Stimulated activated CD4-positive, alpha-beta T cell treated with anti-CD3 and anti-CD28 coated beads, Interleukin-4, amount 100 ng/mL, for 4 hours (primary cell): Measurements from ENCODE around the gene PFKFB3.
"Not testable (repeated sequence)": the region's sequence is repeated elsewhere in the genome, so short reads cannot be mapped to it uniquely, and the experiment has no call there.

ENCODE experiments used
- DNase-seq, 2 experiments: peaks; one replicate each; pipeline ENCODE4 v3.0.0-alpha.2; 2020

The PFKFB3 gene

GRCh38 chr10:6275022-6275997 is 72.6 kb downstream of the PFKFB3 start:
- DNase-seq = peak; percentile 76 to 94

- no peak for DNase-seq
Measured at GRCh38 chr10:6276356-6276755, 73.6 kb downstream of the PFKFB3 start.

DNA sequence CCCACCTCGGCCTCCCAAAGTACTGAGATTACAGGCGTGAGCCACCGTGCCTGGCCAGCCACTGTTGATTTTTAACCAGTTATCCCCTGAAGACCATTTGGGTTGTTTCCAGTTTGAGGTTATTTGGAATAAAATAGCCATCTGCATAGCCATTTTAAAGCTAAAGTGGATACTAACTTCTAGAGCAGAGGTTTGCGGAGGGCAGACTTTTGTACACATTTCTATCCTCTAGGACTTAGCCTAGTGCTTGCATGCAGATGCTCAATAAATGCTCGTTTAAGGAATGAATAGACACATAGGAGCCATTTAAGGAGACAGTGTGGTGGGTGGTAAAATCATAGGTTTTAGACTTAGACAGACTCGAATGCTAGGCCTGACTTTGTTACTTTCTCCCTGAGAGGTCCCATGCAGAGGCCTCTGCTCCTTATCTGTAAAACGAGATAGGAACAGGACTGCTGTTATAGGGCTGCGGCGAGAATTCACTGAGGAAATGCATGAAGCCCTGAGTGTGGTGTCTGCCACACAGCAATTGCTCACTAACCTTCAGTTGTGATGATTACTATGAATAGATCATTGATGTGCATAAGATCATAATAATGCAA is 75.9 kb downstream of the PFKFB3 start:
- no peak for DNase-seq

DNA sequence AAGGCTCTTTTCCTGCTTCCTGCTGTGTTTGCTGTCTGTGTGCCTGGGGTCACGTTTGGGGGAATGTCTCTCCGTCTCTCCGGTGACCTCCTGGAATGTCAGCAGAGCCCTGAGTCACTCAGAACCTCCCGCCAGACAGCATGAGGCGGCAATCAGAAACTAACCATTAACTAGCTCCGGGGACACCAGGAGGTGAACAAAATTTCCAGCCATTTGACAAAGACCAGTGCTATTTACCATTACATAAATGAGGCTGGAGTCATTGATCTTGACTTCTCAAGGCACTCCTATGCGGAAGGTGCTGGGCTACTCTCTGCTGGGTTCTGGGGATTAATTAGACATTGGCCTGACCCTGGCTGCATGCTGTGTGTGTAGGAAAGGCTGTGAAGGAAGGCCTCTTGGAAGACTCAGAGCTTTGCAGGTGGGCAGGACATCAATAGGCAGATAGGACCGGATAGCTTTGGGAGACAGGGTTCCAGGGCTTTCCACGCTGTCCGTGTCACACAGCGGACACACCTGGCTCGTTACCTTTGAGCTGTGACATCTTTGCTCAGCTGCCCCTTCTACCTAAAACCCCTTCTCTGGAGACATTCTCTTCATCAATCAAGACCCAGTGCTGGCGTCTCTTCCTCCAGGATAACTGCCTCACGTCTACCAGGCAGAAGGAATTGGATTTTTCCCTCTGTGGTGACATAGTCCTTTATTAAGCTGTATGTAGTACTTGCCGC is 77.0 kb downstream of the PFKFB3 start:
- DNase-seq = no peak

DNA sequence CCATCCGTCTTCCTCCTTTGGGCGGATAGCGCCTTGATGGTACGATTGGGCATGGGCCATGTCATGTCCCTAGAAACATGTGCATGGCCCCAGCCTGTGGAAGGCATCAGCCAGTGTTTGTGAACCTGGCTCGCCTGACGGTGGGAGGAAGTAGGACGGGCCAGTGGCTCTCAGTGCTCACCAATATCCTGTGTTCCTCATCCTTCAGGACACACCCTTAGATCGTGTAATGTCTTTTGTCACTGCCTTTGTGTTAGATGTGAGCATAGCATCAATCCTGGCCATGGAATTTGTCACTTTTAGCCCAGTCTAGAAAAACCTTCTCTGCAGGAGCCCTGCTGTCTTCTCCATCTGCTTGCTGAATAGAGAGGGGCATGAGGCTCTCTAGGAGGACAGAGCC is 77.6 kb downstream of the PFKFB3 start:
- no peak for DNase-seq

GRCh38 chr10:6282454-6282958 is 79.8 kb downstream of the PFKFB3 start:
- no peak for DNase-seq

DNA sequence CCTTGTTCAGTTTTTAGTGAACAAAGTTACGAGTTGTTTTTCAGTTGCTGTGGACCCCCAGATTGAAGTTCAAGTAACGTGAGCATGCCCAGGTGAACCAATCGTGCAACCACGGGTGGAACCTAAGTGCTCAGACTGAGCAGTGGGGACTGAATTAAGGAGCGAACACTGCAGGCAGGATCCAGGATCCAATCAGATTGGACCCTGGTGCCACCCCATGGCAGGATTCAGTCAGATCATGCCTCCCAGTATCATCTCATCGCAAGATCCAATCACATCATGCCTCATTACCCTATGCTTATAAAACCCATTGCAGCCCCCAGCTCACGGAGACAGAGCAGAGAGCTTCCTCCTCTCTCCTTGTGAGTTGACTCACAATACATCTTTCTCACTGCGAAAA is 80.9 kb downstream of the PFKFB3 start:
- DNase-seq = no peak

GRCh38 chr10:6290621-6291020 is 87.9 kb downstream of the PFKFB3 start:
- DNase-seq = not testable (repeated sequence)

DNA sequence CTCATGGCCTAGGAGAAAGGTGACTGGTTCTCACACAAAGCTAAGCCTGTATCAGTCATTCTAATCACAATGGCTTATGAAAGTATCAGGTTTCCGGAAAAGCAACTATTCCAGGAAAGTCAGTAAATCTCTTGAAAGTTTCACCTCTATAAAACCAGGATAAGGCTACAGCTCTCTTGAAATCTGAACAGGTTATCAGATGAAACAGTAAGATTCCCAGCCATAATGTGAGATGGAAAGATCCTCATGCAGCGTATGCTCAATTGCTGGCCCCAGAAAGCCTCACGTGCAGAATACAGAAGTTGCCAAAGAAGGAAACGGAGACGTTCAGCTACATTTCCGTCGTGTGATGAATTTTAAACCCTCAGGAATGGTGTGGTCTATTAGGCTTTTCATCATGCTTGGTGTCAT is 90.0 kb downstream of the PFKFB3 start:
- DNase-seq = no peak

DNA sequence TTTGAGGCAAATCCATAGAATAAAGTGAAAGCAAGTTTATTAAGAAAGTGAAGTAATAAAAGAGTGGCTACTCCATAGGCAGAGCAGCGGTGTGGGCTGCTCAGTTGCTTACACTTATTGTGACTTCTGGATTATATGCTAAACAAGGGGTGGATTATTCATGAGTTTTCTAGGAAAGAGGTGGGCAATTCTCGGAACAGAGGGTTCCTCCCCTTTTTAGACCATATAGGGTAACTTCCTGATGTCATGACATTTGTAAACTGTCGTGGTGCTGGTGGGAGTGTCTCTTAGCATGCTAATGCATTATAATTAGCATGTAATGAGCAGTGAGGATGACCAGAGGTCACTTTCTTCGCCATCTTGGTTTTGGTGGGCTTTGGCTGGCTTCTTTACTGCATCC is 93.7 kb downstream of the PFKFB3 start:
- not testable (repeated sequence) for DNase-seq

GRCh38 chr10:6296828-6297251 is 94.1 kb downstream of the PFKFB3 start:
- DNase-seq = no peak

GRCh38 chr10:6297522-6297921 is 94.8 kb downstream of the PFKFB3 start:
- no peak for DNase-seq

- no peak for DNase-seq
Measured at GRCh38 chr10:6297951-6298381, 95.2 kb downstream of the PFKFB3 start.

GRCh38 chr10:6298428-6298827 is 95.7 kb downstream of the PFKFB3 start:
- DNase-seq = no peak

- DNase-seq = peak in 1 of 2 experiments; percentile 6
Measured at GRCh38 chr10:6299234-6299633, 96.5 kb downstream of the PFKFB3 start.

DNA sequence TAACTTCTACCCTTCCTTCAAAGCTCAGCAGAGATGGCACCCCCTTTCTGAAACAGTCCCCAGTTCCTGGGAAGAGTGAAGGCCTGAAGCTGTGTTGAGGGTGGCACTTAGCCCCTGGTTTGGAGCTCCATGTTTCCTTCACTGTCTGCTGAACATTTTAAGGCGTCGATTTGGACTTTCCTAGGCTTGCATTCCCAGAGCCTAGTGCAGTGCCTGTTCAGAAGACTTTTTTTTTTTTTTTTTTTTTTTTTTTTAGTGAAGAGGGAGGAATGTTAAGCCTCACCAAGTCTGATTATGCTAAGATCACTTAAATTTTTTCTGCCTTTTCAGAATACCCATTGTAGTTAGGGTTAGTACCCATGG is 97.0 kb downstream of the PFKFB3 start:
- DNase-seq = no peak

DNA sequence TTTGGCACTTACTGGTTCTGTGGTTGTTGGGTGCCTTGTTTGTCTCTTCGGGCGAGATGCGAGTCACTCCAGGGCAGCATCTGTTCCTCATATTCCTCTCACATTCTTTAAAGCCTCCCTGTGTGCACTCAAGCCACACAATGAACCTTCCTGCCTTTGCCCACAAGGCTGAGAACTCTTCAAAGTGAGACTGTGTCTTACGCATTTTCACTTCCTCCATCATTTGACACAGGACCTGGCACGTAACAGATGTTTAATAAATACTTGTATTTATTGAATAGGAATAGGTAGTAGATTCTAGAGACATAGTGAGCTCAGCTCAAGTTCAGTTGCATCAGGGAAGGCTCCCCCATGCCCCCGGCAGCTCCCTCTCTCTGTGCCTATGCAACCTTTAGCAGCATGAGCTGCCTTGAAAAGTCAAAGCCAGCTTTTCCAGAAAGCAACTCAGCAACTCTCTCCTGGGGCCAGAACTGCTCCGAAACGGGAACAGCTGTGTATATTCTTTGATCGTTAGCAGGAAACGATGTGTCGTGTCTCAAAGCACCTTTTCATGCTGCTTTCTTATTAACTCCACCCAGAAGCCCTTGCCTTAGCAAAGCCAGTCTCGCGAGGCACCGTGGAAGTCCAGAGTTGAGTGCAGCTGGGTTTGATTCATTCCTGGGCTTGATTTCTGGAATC is 97.5 kb downstream of the PFKFB3 start:
- no peak for DNase-seq

- DNase-seq = no peak
Measured at GRCh38 chr10:6300784-6301460, 98.2 kb downstream of the PFKFB3 start.

- DNase-seq = no peak
Measured at GRCh38 chr10:6301488-6302075, 98.8 kb downstream of the PFKFB3 start.
